ENCODE data around the gene ARL5A. TPM values are rescaled to one million over a fixed set of nuclear protein-coding genes. Genes with fewer than 3 reads are reported as not detected.
A peak's percentile ranks its signal among the peaks of the same experiment; 100 is the strongest.

ARL5A gene
- total and polyA plus RNA-seq, 8 donors, result 8.1 to 99.1 (median 28.0) TPM

DNA sequence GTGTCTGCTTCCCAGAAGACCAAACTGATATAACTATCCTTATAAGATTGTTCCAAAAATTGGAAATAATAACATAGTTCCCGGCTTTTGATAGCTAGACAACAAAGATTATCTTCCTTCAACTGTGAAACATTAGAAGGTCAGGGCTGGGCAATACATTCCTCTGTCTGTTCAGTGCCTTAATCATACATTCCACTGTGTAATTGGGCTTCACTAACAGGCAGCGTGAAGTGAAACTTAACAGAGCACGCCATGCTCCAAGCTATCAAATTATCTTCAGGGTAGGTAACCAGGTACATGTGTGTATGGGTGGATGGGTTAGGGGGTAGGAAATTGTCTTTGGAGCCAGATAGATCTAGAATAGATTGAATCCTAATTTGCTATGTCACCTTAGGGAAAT, 23.5 kb upstream of the ARL5A start:
- TF ChIP-seq, protein P1, sequence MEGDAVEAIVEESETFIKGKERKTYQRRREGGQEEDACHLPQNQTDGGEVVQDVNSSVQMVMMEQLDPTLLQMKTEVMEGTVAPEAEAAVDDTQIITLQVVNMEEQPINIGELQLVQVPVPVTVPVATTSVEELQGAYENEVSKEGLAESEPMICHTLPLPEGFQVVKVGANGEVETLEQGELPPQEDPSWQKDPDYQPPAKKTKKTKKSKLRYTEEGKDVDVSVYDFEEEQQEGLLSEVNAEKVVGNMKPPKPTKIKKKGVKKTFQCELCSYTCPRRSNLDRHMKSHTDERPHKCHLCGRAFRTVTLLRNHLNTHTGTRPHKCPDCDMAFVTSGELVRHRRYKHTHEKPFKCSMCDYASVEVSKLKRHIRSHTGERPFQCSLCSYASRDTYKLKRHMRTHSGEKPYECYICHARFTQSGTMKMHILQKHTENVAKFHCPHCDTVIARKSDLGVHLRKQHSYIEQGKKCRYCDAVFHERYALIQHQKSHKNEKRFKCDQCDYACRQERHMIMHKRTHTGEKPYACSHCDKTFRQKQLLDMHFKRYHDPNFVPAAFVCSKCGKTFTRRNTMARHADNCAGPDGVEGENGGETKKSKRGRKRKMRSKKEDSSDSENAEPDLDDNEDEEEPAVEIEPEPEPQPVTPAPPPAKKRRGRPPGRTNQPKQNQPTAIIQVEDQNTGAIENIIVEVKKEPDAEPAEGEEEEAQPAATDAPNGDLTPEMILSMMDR (IDR thresholded peaks at IDR 0.05), result no peak
- TF ChIP-seq EP300 (IDR thresholded peaks at IDR 0.05), result no peak
- no peak for TF ChIP-seq POLR2AphosphoS5 (IDR thresholded peaks at IDR 0.05)
- TF ChIP-seq POLR2A (IDR thresholded peaks at IDR 0.05), result no peak
- H3K36me3 ChIP-seq, result no peaks in the 10 kb centered on the region
- WGBS, 5 donors, result 71 to 79% (median 74%) methylated on average over 3 of the region's 3 CpGs
- H3K4me3 ChIP-seq, result no peak overlapping the region
- peaks cover 0 to 5% (median 2%) of the 10 kb centered on the region in 4 donors for H3K4me1 ChIP-seq
- no peaks in the 10 kb centered on the region for H3K27me3 ChIP-seq
- no peaks in the 10 kb centered on the region for H3K9me3 ChIP-seq
- DNase-seq, result no peak
- H3K27ac ChIP-seq, result no peak overlapping the region
- intact Hi-C loops (cut with DNase I; ENCODE audit: low total_unique reads), result no loop called here

- H3K27me3 ChIP-seq, result no peaks in the 10 kb centered on the region
- WGBS, 5 donors, result 27 to 60% (median 43%) methylated on average over 4 of the region's 4 CpGs
These were observed 21.3 kb upstream of the ARL5A start for GRCh38 chr2:151849413-151850010.

GRCh38 chr2:151845884-151846283, 17.7 kb upstream of the ARL5A start:
- Histone ChIP-seq H3K27me3 (no peaks in the 10 kb centered on the region), H3K9me3 (no peaks in the 10 kb centered on the region), H3K27ac (no peak overlapping the region), H3K4me1 (peaks cover 0 to 5% (median 2%) of the 10 kb centered on the region in 4 donors), H3K36me3 (no peaks in the 10 kb centered on the region), H3K4me3 (no peak overlapping the region)
- TF ChIP-seq POLR2AphosphoS5 (IDR thresholded peaks at IDR 0.05) (no peak), EP300 (IDR thresholded peaks at IDR 0.05) (no peak), POLR2A (IDR thresholded peaks at IDR 0.05) (no peak)
- TF ChIP-seq, protein P1 (IDR thresholded peaks at IDR 0.05), result no peak
- 91 to 95% (median 94%) methylated on average over 2 of the region's 2 CpGs for WGBS, 5 donors
- intact Hi-C loops (cut with DNase I; ENCODE audit: low total_unique reads), result no loop called here
- DNase-seq, result no peak

More at GRCh38 chr2:151849413-151850010, 21.3 kb upstream of the ARL5A start:
- TF ChIP-seq EP300 (IDR thresholded peaks at IDR 0.05), result no peak
- peaks cover 0 to 5% (median 2%) of the 10 kb centered on the region in 4 donors for H3K4me1 ChIP-seq
- H3K9me3 ChIP-seq, result no peaks in the 10 kb centered on the region
- H3K36me3 ChIP-seq, result no peaks in the 10 kb centered on the region
- intact Hi-C loops (cut with DNase I; ENCODE audit: low total_unique reads), result no loop called here
- H3K4me3 ChIP-seq, result no peak overlapping the region
- no peak overlapping the region for H3K27ac ChIP-seq
- no peak for DNase-seq

GRCh38 chr2:151845481-151845880, 17.3 kb upstream of the ARL5A start:
- Histone ChIP-seq H3K4me3 (no peak overlapping the region), H3K4me1 (peaks cover 0 to 5% (median 2%) of the 10 kb centered on the region in 4 donors), H3K36me3 (no peaks in the 10 kb centered on the region), H3K27ac (no peak overlapping the region), H3K27me3 (no peaks in the 10 kb centered on the region), H3K9me3 (no peaks in the 10 kb centered on the region)
- whole genome bisulfite sequencing, 5 donors, result 67 to 88% (median 75%) methylated on average over 4 of the region's 4 CpGs
- TF ChIP-seq POLR2AphosphoS5 (IDR thresholded peaks at IDR 0.05) (no peak), EP300 (IDR thresholded peaks at IDR 0.05) (no peak)
- DNase-seq, result peak in 1 of 2 donors; percentile 16
- intact Hi-C loops (cut with DNase I; ENCODE audit: low total_unique reads), result no loop called here

GRCh38 chr2:151844211-151844896, 16.1 kb upstream of the ARL5A start:
- TF ChIP-seq EP300 (IDR thresholded peaks at IDR 0.05) (no peak), POLR2A (IDR thresholded peaks at IDR 0.05) (no peak), POLR2AphosphoS5 (IDR thresholded peaks at IDR 0.05) (no peak)
- TF ChIP-seq, protein P1 (IDR thresholded peaks at IDR 0.05), result no peak
- Histone ChIP-seq H3K4me3 (no peak overlapping the region), H3K36me3 (no peaks in the 10 kb centered on the region), H3K27me3 (no peaks in the 10 kb centered on the region), H3K4me1 (peaks cover 0 to 1% (median under 1%) of the 10 kb centered on the region in 4 donors), H3K9me3 (no peaks in the 10 kb centered on the region), H3K27ac (no peak overlapping the region)
- intact Hi-C loops (cut with DNase I; ENCODE audit: low total_unique reads), result no loop called here
- WGBS, 5 donors, result 50 to 62% (median 53%) methylated on average over 6 of the region's 6 CpGs
- peak in 1 of 2 donors; percentile 28 for DNase-seq

All from stomach (tissue), 9 donors.